ENCODE results near the gene TTLL5. TPM values are rescaled to one million over a fixed set of nuclear protein-coding genes. Genes with fewer than 3 reads are reported as not detected.

Gene TTLL5
- total and polyA plus RNA-seq, 9 of the 15 experiments (the other 6 are each of a cell fraction or from before 2014, with no cell fraction given): 4.1 to 18.9 (median 12.6) TPM

GRCh38 chr14:75915045-75915444 lies 254.0 kb downstream of the TTLL5 start:
- H3K9me3 ChIP-seq (replicated peaks; ENCODE audit: control insufficient read depth, insufficient read depth, low read depth, low read length): no peaks in the 10 kb centered on the region
- no peak for FAIRE-seq

More at GRCh38 chr14:75915045-75915444, 254.0 kb downstream of the TTLL5 start:
- intact Hi-C loops (cut with micrococcal nuclease): no loop called here
- H3K27me3 ChIP-seq (ENCODE audit: control insufficient read depth in 2 of 2, insufficient read depth in 2 of 2, low read length in 2 of 2): no peaks in the 10 kb centered on the region
- no peaks in the 10 kb centered on the region for H3K79me2 ChIP-seq (ENCODE audit: control insufficient read depth, insufficient read depth, low read length)
- H2AFZ ChIP-seq (ENCODE audit: low read depth, low read length): no peak overlapping the region
- POLR2A ChIA-PET: no interaction called here
- no peak for DNase-seq (ENCODE audit: extremely low read depth in 1 of 4, low spot score in 3 of 4)
- no peaks in the 10 kb centered on the region for H3K9me1 ChIP-seq (ENCODE audit: control insufficient read depth, insufficient read depth, low read length)
- no peak overlapping the region for H3K4me2 ChIP-seq (ENCODE audit: insufficient read depth, low read length)
- H3K9ac ChIP-seq (ENCODE audit: insufficient read depth in 1 of 2, low read depth in 2 of 2, low read length in 2 of 2): no peak overlapping the region
- H3K4me1 ChIP-seq (replicated peaks in 1 of 2; ENCODE audit: control insufficient read depth in 2 of 2, insufficient read depth in 2 of 2, low read length in 2 of 2): peaks cover 0 to 2% of the 10 kb centered on the region in 2 experiments; a peak in 3 of 5 replicates
- no peak overlapping the region for H3K27ac ChIP-seq (ENCODE audit: extremely low read depth, low read depth, low read length)
- H4K20me1 ChIP-seq (replicated peaks; ENCODE audit: control insufficient read depth, insufficient read depth, low read length): no peaks in the 10 kb centered on the region
- TF ChIP-seq CREB3 (tag; conservative IDR thresholded peaks at IDR 0.05; ENCODE audit: low read depth) (no peak), RBM34 (IDR thresholded peaks at IDR 0.05; ENCODE audit: borderline replicate concordance, insufficient read depth, low read length) (no peak), NFRKB (IDR thresholded peaks at IDR 0.05; ENCODE audit: low read depth) (no peak), MEIS2 (IDR thresholded peaks at IDR 0.05; ENCODE audit: partially characterized antibody) (peak; percentile 50), SIRT6 (IDR thresholded peaks at IDR 0.05; ENCODE audit: low read depth, low read length) (no peak), ZNF184 (CRISPR knock-in tag; IDR thresholded peaks at IDR 0.05) (no peak), CEBPB (tag; IDR thresholded peaks at IDR 0.05) (peak; percentile 73), CCAR2 (IDR thresholded peaks at IDR 0.05; ENCODE audit: low read depth, low read length) (no peak), GTF2A2 (tag; IDR thresholded peaks at IDR 0.05) (no peak), GTF2E2 (tag; IDR thresholded peaks at IDR 0.05) (no peak), ZNF639 (CRISPR knock-in tag; conservative IDR thresholded peaks at IDR 0.05 in 1 of 2, IDR thresholded peaks at IDR 0.05 in 1 of 2) (no peak), PBX2 (CRISPR knock-in tag; IDR thresholded peaks at IDR 0.05; ENCODE audit: low read depth) (no peak), PBX2 (tag; conservative IDR thresholded peaks at IDR 0.05; ENCODE audit: low read depth) (0 out of 2 replicates have a peak, but pooled peaks have one; percentile 10), SRSF3 (IDR thresholded peaks at IDR 0.05; ENCODE audit: insufficient read depth, low read length) (no peak), ZNF212 (CRISPR knock-in tag; IDR thresholded peaks at IDR 0.05) (no peak), CREBBP (IDR thresholded peaks at IDR 0.05; ENCODE audit: low read depth, low read length) (no peak), ZNF561 (CRISPR knock-in tag; conservative IDR thresholded peaks at IDR 0.05) (no peak), SMAD1 (IDR thresholded peaks at IDR 0.05; ENCODE audit: low read depth, low read length, partially characterized antibody) (no peak)
- BruUV-seq (replicated peaks): no TSS peak
- ATAC-seq: no peak
- CTCF ChIA-PET (ENCODE audit: low intra/inter-chr PET ratio): no interaction called here
- no peaks in the 10 kb centered on the region for H3K36me3 ChIP-seq (ENCODE audit: control insufficient read depth, insufficient read depth, low read length)
- H3K4me3 ChIP-seq: no peak overlapping the region
- in situ Hi-C loops (cut with MboI): no loop called here
- WGBS (ENCODE audit: insufficient coverage, low coverage, missing lambda C conversion rate): 33% methylated on average over 1 of the region's 2 CpGs
